ENCODE results near the gene NHSL2.
"Not testable (repeated sequence)": the region's sequence is repeated elsewhere in the genome, so short reads cannot be mapped to it uniquely, and the experiment has no call there.

NHSL2 gene

GRCh38 chrX:71953946-71954345, 43.3 kb downstream of the NHSL2 start:
- Histone ChIP-seq H3K9me3 (ENCODE audit: severe bottlenecking) (no peaks in the 10 kb centered on the region), H3K36me3 (no peaks in the 10 kb centered on the region), H3K4me3 (ENCODE audit: low read depth, low read length) (no peak overlapping the region), H3K27ac (no peak overlapping the region), H3K27me3 (ENCODE audit: insufficient read depth, low read depth, severe bottlenecking) (peaks cover 4% of the 10 kb centered on the region)
- no peak for TF ChIP-seq CTCF (IDR thresholded peaks at IDR 0.05; ENCODE audit: low read depth, low read length)
- DNase-seq: no peak

DNA sequence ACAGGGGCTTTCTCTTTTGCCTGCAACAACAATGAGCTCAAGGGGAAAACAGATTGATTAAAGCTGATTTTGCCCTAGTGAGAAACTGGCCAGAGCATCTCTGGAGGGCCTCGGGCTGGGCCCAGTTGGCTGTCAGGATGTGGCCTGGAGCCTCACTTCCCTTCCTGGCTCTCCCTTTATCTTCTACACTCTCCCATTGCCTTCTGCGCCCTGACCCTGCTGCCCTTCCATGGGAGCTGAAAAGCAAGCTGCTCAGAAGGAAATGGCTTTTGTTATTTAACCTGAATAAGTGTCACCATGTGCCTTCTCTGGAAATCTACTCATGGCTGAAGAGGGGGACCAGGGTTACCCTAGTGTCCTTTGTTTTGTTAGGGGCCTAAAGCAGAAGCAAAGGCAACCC, 43.8 kb downstream of the NHSL2 start:
- H3K27me3 ChIP-seq (ENCODE audit: insufficient read depth, low read depth, severe bottlenecking): peaks cover 4% of the 10 kb centered on the region
- no peak for TF ChIP-seq CTCF (IDR thresholded peaks at IDR 0.05; ENCODE audit: low read depth, low read length)
- no peak overlapping the region for H3K4me3 ChIP-seq (ENCODE audit: low read depth, low read length)
- no peaks in the 10 kb centered on the region for H3K36me3 ChIP-seq
- no peak for DNase-seq
- H3K27ac ChIP-seq: no peak overlapping the region
- no peaks in the 10 kb centered on the region for H3K9me3 ChIP-seq (ENCODE audit: severe bottlenecking)

DNA sequence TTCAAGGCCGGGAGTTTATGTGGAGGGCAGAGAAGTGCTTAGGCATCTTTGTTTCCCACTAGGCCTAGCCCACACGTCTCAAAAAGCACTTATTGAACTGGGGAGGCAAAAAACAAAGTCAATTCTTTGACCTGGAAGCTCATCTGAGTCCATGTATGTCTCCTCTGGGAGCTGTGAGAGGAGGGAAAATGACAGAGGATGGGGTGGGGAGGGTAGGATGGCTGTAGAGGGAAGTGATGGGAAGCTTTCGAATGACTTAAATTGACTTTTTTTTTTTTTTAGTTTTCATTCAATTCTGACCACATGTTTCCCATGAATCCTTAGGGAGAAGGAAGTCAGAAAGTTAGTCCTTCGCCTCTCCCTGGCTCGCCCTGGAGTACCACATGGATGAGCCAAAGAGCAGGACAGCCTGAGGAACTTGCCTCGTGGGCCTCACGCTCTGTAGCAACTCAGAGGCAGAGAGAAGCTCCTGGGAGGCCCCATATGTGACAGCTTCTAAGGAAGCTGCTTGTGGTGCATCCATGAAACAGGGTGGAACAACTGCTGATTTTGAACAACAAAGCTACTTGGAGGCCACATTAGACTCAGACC, 45.0 kb downstream of the NHSL2 start:
- Histone ChIP-seq H3K36me3 (no peaks in the 10 kb centered on the region), H3K4me3 (ENCODE audit: low read depth, low read length) (no peak overlapping the region), H3K9me3 (ENCODE audit: severe bottlenecking) (peaks cover 2% of the 10 kb centered on the region), H3K27me3 (ENCODE audit: insufficient read depth, low read depth, severe bottlenecking) (peaks cover 2% of the 10 kb centered on the region), H3K27ac (no peak overlapping the region)
- no peak for DNase-seq
- no peak for TF ChIP-seq CTCF (IDR thresholded peaks at IDR 0.05; ENCODE audit: low read depth, low read length)

DNA sequence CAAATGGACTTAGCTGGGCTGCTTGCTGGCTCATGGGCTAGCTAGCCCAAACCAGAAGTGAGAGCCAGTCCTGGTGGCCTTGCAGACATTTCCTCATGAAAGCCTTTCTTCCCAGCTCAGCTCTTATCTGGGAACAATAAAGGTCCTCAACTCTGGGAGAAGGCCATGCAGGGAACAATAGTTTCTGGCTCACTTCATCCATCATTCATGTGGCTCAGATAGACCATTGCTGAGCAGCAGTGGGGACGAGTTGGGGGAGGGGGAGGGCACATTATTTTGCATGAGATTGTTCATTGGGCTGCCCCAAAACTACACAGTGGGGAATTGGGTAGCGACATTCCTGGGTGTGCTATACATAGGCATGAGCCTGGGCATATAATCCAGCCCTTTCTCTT, 47.6 kb downstream of the NHSL2 start:
- Histone ChIP-seq H3K36me3 (no peaks in the 10 kb centered on the region), H3K9me3 (ENCODE audit: severe bottlenecking) (peaks cover 4% of the 10 kb centered on the region), H3K27me3 (ENCODE audit: insufficient read depth, low read depth, severe bottlenecking) (no peaks in the 10 kb centered on the region), H3K4me3 (ENCODE audit: low read depth, low read length) (no peak overlapping the region), H3K27ac (no peak overlapping the region)
- no peak for DNase-seq
- no peak for TF ChIP-seq CTCF (IDR thresholded peaks at IDR 0.05; ENCODE audit: low read depth, low read length)

- H3K4me3 ChIP-seq (ENCODE audit: low read depth, low read length); H3K27me3 ChIP-seq (ENCODE audit: insufficient read depth, low read depth, severe bottlenecking): not testable (repeated sequence)
These were observed 53.5 kb downstream of the NHSL2 start for GRCh38 chrX:71964184-71964583.

GRCh38 chrX:71974916-71975315, 64.3 kb downstream of the NHSL2 start:
- DNase-seq: no peak
- H3K27ac ChIP-seq: no peak overlapping the region
- H3K27me3 ChIP-seq (ENCODE audit: insufficient read depth, low read depth, severe bottlenecking): no peaks in the 10 kb centered on the region
- no peaks in the 10 kb centered on the region for H3K9me3 ChIP-seq (ENCODE audit: severe bottlenecking)
- H3K4me3 ChIP-seq (ENCODE audit: low read depth, low read length): no peak overlapping the region
- H3K36me3 ChIP-seq: no peaks in the 10 kb centered on the region
- TF ChIP-seq CTCF (IDR thresholded peaks at IDR 0.05; ENCODE audit: low read depth, low read length): no peak

More at GRCh38 chrX:71964184-71964583, 53.5 kb downstream of the NHSL2 start:
- H3K27ac ChIP-seq; H3K9me3 ChIP-seq (ENCODE audit: severe bottlenecking); DNase-seq; H3K36me3 ChIP-seq: not testable (repeated sequence)

Data from WERI-Rb-1 (cell line).